Stimulated activated CD4-positive, alpha-beta T cell treated with anti-CD3 and anti-CD28 coated beads, Interleukin-2, amount 100 ng/mL, for 48 hours (primary cell): ENCODE results near the gene SRGAP2.
"Not testable (repeated sequence)": the region's sequence is repeated elsewhere in the genome, so short reads cannot be mapped to it uniquely, and the experiment has no call there.

Experiments
- DNase-seq, 2 donors: peaks; one replicate each; pipeline ENCODE4 v3.0.0-alpha.2; 2020

The SRGAP2 gene

GRCh38 chr1:206252680-206253335, 49.5 kb downstream of the SRGAP2 start:
- not testable (repeated sequence) for DNase-seq
